Lung (tissue), 12 donors: ENCODE measurements around the gene IGFALS. TPM values are rescaled to one million over a fixed set of nuclear protein-coding genes. Genes with fewer than 3 reads are reported as not detected.
A peak's percentile ranks its signal among the peaks of the same experiment; 100 is the strongest.

Experiments
- ATAC-seq: fragments of 200-7000 bp; cut with Tn5 transposase; one replicate; pipeline ENCODE4 v1.9.1; 2020; ENCODE audit warnings: moderate number of reproducible peaks; ENCODE audit not compliant: insufficient read depth, low FRiP score
- DNase-seq, 3 donors: peaks; one replicate each; pipeline ENCODE4 v3.0.0-alpha.2; 2013 to 2017
- H3K27ac ChIP-seq, 2 donors: one replicate each; pipeline ENCODE4 v1.5.1; 2013; ENCODE audit warnings: mild to moderate bottlenecking in 2 of 2, moderate library complexity in 2 of 2, control low read depth in 1 of 2, inconsistent platforms in 1 of 2, low read depth in 1 of 2, low read length in 1 of 2
- H3K27me3 ChIP-seq, 3 donors: one replicate each; pipeline ENCODE4 v1.5.1; 2013; ENCODE audit warnings: low read length in 2 of 3; ENCODE audit not compliant: control insufficient read depth in 3 of 3, insufficient read depth in 3 of 3
- H3K36me3 ChIP-seq, 4 donors: one replicate each; pipeline ENCODE4 v1.5.1; 2013; ENCODE audit warnings: low read length in 4 of 4, mild to moderate bottlenecking in 1 of 4, moderate library complexity in 1 of 4; ENCODE audit not compliant: control insufficient read depth in 4 of 4, insufficient read depth in 4 of 4
- H3K4me1 ChIP-seq, 5 donors: one replicate each; pipeline ENCODE4 v1.5.1; 2013; ENCODE audit warnings: low read length in 5 of 5, mild to moderate bottlenecking in 2 of 5, moderate library complexity in 1 of 5; ENCODE audit not compliant: control insufficient read depth in 5 of 5, insufficient read depth in 5 of 5
- H3K4me3 ChIP-seq: one replicate; pipeline ENCODE4 v1.5.1; 2013; ENCODE audit warnings: mild to moderate bottlenecking, control low read depth, moderate library complexity
- H3K9ac ChIP-seq, 2 donors: one replicate each; pipeline ENCODE4 v1.5.1; 2013; ENCODE audit warnings: low read length in 2 of 2, control low read depth in 1 of 2; ENCODE audit not compliant: insufficient read depth in 1 of 2
- H3K9me3 ChIP-seq, 4 donors: one replicate each; pipeline ENCODE4 v1.5.1; 2013; ENCODE audit warnings: low read length in 3 of 4, mild to moderate bottlenecking in 1 of 4, moderate library complexity in 1 of 4; ENCODE audit not compliant: control insufficient read depth in 4 of 4, insufficient read depth in 3 of 4
- whole genome bisulfite sequencing, 2 donors: extraction: QIAGEN DNeasy Blood & Tissue Kit; methylation state at CpG; one replicate each; pipeline ENCODE4 v1.1.7; 2013; 5-methylcytosine and 5-hydroxymethylcytosine counted together
- polyA plus RNA-seq, 2 donors: library from polyadenylated mRNA; stranded (reverse); fragments of 200-250 nt; gene quantifications; one replicate each; pipeline ENCODE4 v1.2.1, GENCODE V29; 2013
- total RNA-seq, 2 donors: library from RNA; depleted of rRNA in 1 of 2; stranded (reverse); fragments of >200 nt in 1 of 2; gene quantifications; one replicate each; pipeline ENCODE4 v1.2.1, GENCODE V29; 2014 to 2021
- TF ChIP-seq, protein P1 (sequence below): IDR thresholded peaks from 2 replicates; pipeline ENCODE4 v1.5.1; 2012; ENCODE audit warnings: mild to moderate bottlenecking; ENCODE audit errors: control extremely low read depth, extremely low read depth
- donor health status: control.
- donor health status: control.
- donor health status: Bipolar disorder and iron deficiency.
- donor health status: healthy.
- donor health status: DM: yes; HTN: yes; CAD: no.

The IGFALS gene
- total and polyA plus RNA-seq, 4 donors, result 1.2 to 4.4 (median 1.5) TPM

DNA sequence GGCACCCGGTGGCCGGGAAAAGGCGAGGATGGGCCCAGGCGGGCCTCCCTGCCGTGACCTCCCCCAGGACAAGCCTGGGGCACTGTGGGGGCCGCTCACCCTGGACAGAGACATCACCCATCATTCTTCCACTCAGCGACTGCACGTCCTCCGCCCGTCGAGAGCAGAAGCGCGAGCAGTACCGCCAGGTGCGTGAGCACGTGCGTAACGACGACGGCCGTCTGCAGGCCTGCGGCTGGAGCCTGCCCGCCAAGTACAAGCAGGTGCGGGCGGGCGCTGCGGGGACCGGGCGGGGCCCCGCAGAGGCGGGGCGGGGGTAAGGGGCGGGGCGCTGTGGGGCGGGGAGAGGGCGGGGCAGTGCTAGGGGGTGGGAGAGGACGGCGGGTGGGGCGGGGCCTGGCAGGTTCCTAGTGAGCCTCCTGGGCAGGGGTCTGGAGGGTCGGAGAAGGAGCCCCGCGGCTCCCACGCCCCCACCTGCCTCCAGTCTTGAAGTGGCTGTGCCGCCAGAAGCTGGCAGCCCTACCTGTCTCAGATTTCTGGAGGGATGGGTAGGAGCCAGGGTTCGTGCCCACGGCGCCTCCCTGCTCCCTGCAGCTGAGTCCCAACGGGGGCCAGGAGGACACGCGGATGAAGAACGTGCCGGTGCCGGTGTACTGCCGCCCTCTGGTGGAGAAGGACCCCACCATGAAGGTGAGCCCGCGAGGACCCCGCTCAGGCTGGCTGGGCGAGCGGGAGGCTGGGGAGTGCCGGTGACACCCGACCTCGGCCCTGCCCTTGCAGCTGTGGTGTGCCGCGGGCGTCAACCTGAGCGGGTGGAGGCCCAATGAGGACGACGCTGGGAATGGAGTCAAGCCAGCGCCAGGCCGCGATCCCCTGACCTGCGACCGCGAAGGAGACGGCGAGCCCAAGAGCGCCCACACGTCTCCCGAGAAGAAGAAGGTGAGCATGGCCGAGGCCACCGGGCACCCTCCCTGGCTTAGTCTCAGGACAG is 29.7 kb downstream of the IGFALS start:
- TF ChIP-seq, protein P1, sequence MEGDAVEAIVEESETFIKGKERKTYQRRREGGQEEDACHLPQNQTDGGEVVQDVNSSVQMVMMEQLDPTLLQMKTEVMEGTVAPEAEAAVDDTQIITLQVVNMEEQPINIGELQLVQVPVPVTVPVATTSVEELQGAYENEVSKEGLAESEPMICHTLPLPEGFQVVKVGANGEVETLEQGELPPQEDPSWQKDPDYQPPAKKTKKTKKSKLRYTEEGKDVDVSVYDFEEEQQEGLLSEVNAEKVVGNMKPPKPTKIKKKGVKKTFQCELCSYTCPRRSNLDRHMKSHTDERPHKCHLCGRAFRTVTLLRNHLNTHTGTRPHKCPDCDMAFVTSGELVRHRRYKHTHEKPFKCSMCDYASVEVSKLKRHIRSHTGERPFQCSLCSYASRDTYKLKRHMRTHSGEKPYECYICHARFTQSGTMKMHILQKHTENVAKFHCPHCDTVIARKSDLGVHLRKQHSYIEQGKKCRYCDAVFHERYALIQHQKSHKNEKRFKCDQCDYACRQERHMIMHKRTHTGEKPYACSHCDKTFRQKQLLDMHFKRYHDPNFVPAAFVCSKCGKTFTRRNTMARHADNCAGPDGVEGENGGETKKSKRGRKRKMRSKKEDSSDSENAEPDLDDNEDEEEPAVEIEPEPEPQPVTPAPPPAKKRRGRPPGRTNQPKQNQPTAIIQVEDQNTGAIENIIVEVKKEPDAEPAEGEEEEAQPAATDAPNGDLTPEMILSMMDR, result no peak
- Histone ChIP-seq H3K4me1 (no peaks in the 10 kb centered on the region), H3K27ac (no peak overlapping the region), H3K36me3 (peaks cover 6 to 81% (median 23%) of the 10 kb centered on the region in 4 donors), H3K9ac (no peak overlapping the region), H3K4me3 (no peak overlapping the region), H3K27me3 (no peaks in the 10 kb centered on the region), H3K9me3 (no peaks in the 10 kb centered on the region)
- WGBS, 2 donors, result 87 to 88% methylated on average over 73 to 81 of the region's 81 CpGs
- peak in 2 of 3 donors; percentile 26 to 44 for DNase-seq
- ATAC-seq, result no peak

DNA sequence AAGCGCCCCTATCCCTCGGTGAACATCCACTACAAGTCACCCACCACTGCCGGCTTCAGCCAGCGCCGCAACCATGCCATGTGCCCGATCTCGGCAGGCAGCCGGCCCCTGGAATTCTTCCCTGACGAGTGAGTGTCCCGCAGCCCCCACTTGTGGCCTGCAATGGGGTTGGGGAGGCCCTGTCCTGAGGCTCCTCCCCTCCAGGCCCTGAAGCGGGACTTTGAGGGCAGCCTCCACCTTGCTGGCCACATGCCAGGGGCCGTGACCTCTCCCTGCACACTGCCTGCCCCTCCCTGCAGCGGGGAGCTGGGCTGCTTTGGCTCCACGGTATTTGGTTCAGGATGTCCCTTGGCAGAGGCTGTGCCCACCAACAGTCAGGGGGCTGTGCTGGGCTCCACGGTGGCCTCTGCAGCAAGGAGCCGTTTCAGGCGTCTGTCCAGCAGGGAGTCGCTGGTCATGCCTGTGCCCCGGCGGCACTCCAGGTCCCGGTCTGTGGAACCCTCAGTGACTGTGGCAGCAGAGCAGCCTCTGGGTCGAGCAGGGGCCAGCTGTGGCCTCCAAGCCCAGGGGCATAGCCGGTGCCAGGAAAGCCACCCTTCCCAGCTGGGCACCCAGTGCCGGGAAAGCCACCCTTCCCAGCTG is 30.5 kb downstream of the IGFALS start:
- H3K9ac ChIP-seq, result no peak overlapping the region
- ATAC-seq, result no peak
- 92 to 95% methylated on average over 22 to 24 of the region's 24 CpGs for WGBS, 2 donors
- H3K27ac ChIP-seq, result no peak overlapping the region
- no peaks in the 10 kb centered on the region for H3K4me1 ChIP-seq
- TF ChIP-seq, protein P1, result no peak
- H3K27me3 ChIP-seq, result no peaks in the 10 kb centered on the region
- no peaks in the 10 kb centered on the region for H3K9me3 ChIP-seq
- peaks cover 6 to 79% (median 23%) of the 10 kb centered on the region in 4 donors for H3K36me3 ChIP-seq
- H3K4me3 ChIP-seq, result no peak overlapping the region
- DNase-seq, result no peak

DNA sequence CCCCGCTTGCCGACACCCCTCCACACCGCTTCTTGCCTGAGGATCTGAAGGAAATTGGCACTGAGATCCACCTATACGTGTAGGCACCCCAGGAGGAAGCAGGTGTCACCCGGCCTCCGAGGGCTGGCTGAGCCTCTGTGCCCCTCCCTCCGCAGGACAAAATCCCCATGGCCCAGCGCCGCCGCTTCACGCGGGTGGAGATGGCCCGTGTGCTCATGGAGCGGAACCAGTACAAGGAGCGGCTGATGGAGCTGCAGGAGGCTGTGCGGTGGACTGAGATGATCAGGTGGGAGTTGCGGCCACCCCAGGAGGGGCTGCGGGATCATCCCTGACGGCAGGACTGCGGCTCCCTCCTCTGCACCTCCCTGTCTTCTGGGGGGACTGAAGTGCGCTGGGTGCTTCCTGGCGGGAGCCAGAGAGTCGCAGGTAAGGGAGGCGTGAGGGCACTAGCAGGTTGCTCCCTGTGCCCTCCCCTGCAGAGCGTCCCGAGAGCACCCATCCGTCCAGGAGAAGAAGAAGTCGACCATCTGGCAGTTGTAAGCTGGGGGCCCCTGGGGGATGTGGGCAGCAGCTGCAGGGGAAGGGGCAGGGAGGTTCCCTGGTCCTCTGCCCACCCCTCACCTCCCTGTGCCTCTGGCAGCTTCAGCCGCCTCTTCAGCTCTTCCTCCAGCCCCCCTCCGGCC is 31.2 kb downstream of the IGFALS start:
- Histone ChIP-seq H3K36me3 (peaks cover 5 to 79% (median 24%) of the 10 kb centered on the region in 4 donors), H3K27me3 (no peaks in the 10 kb centered on the region), H3K27ac (no peak overlapping the region), H3K4me1 (no peaks in the 10 kb centered on the region), H3K9ac (no peak overlapping the region), H3K9me3 (no peaks in the 10 kb centered on the region), H3K4me3 (no peak overlapping the region)
- 93% methylated on average over 28 to 30 of the region's 30 CpGs for WGBS, 2 donors
- TF ChIP-seq, protein P1, result no peak
- no peak for DNase-seq
- ATAC-seq, result no peak
